GM19351 (cell line): ENCODE results near the gene NKX3-2.

ENCODE experiments used
- ATAC-seq: cut with Tn5 transposase; IDR thresholded peaks from one replicate; pipeline ENCODE4 v1.9.1; 2021; ENCODE audit warnings: mild to moderate bottlenecking, moderate library complexity; ENCODE audit not compliant: unreplicated experiment

The NKX3-2 gene

GRCh38 chr4:13515268-13515667 is 29.0 kb downstream of the NKX3-2 start:
- no peak for ATAC-seq

DNA sequence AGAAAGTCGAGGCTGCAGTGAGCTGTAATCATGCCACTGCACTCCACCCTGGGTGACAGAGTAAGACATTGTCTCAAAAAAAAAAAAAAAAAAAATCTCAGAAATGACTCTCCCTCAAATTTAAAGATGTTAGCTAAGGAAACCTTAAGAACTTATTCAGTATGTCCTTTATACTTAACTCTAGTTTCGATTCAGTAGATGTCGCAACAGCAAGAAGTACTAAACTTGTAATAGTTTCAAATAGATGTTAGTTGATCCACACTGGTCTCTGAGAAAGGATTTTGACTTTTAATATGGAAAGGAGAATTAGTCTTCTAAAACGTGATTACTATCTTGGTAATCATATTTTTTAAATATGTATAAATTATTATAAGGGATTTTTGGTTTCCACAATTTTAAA is 29.6 kb downstream of the NKX3-2 start:
- ATAC-seq = no peak

GRCh38 chr4:13511101-13511500 is 33.2 kb downstream of the NKX3-2 start:
- no peak for ATAC-seq

DNA sequence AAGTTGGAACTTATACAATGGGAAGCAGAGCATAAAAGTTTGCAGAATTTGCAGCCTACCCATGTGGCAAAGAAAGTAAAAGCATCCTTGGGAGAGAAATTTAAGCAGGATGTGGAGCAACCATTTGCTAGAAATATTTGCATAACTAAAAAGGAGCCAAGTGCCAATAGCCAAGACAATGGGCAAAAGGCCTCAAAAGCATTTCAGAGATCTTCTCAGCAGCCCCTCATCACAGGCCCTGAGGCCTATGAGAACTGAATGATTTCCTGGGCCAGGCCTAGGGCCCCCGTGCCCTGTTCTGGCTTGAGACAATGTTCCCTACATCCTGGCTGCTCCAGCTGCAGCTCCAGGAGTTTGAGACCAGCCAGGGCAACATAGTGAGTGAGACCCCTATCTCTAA is 34.9 kb downstream of the NKX3-2 start:
- ATAC-seq = no peak

GRCh38 chr4:13504374-13504773 is 39.9 kb downstream of the NKX3-2 start:
- ATAC-seq = no peak

DNA sequence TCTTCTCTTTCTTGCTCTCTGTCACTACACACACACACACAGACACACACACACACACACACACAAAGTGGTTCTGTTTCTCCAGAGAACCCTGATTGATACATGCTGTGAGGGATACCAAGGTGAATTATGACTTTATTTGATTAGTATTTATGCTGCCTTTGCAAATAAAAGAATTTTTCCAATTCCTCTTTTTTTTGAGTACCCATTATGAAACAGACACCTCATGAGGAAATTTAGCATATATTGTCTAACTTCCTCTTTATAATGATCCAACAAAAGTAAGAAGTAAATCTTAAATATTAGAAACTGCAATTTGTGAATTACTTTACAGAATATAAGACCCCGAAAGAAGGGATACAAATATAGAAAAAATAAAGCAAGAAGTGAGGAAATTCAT is 45.8 kb downstream of the NKX3-2 start:
- no peak for ATAC-seq

DNA sequence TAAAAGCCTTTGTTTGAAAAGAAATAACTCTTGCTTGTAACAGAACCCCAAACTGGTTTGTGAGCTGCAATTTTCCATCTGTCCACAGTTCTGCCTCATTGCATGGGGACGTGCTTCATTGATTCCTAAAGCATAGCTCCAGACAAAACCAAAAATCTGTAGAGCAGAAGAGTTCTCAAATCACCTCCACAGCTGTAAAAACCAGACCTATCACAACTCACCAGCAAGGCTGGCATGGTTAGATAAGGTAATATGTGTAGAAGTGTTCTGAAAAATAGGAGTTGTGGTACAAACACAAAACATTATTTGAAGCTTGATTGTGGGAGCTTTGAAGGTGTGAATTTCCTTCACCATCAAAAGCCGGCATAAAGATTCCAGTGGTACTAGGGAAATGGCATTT is 47.7 kb downstream of the NKX3-2 start:
- no peak for ATAC-seq

- no peak for ATAC-seq
Measured at GRCh38 chr4:13495753-13496152, 48.6 kb downstream of the NKX3-2 start.

- no peak for ATAC-seq
Measured at GRCh38 chr4:13493793-13494192, 50.5 kb downstream of the NKX3-2 start.

GRCh38 chr4:13492747-13493146 is 51.6 kb downstream of the NKX3-2 start:
- ATAC-seq = no peak
